ENCODE data around the gene HIGD1A.

DNA sequence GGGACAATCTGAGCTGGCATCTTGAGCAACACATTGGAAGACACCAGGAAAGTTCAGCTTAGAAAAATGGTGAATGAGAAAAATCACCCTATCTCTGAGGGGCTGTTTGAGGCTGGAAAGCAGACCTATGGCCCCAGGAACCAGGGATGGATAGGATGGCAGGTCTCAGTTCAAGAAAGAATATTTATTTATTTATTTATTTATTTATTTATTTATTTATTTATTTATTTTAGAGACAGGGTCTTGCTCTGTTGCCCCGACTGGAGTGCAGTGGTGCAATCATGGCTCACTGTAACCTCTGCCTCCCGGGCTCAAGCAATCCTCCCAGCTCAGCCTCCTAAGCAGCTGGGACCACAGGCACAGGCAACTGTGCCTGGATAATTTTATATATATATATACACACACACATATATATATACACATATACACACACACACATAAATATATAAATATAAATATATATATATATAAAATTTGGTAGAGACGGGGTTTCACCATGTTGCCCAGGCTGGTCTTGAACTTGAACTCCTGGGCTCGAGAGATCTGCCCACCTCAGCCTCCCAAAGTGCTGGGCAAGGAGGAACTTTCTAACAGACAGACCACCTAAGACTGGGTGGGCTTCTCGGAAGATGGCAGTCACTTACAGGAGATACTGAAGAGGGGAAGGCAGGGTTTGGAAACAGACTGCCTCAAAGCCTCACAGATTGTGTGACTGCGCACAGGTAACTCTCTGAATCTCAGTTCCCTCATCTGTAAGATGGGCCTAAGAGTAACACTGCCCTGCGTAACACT, 60.9 kb downstream of the HIGD1A start:
- TF ChIP-seq, protein P1, sequence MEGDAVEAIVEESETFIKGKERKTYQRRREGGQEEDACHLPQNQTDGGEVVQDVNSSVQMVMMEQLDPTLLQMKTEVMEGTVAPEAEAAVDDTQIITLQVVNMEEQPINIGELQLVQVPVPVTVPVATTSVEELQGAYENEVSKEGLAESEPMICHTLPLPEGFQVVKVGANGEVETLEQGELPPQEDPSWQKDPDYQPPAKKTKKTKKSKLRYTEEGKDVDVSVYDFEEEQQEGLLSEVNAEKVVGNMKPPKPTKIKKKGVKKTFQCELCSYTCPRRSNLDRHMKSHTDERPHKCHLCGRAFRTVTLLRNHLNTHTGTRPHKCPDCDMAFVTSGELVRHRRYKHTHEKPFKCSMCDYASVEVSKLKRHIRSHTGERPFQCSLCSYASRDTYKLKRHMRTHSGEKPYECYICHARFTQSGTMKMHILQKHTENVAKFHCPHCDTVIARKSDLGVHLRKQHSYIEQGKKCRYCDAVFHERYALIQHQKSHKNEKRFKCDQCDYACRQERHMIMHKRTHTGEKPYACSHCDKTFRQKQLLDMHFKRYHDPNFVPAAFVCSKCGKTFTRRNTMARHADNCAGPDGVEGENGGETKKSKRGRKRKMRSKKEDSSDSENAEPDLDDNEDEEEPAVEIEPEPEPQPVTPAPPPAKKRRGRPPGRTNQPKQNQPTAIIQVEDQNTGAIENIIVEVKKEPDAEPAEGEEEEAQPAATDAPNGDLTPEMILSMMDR (conservative IDR thresholded peaks at IDR 0.05; ENCODE audit: low read length), result no peak
- TF ChIP-seq EZH2phosphoT487 (IDR thresholded peaks at IDR 0.05; ENCODE audit: borderline replicate concordance, low read depth, low read length), result no peak

All from OCI-LY7 (cell line).